ENCODE measurements around the gene GDF10.

GRCh38 chr10:47308775-47309174 is 8.8 kb downstream of the GDF10 start:
- TF ChIP-seq CTCF (IDR thresholded peaks at IDR 0.05; ENCODE audit: borderline replicate concordance, extremely low read depth, low read length, poor library complexity, severe bottlenecking) = no peak
- no peak for TF ChIP-seq EZH2 (IDR thresholded peaks at IDR 0.05; ENCODE audit: borderline replicate concordance, low read depth, low read length, severe bottlenecking)

All from DND-41 (cell line).